Measurements from ENCODE around the gene GPRC5A.

DNA sequence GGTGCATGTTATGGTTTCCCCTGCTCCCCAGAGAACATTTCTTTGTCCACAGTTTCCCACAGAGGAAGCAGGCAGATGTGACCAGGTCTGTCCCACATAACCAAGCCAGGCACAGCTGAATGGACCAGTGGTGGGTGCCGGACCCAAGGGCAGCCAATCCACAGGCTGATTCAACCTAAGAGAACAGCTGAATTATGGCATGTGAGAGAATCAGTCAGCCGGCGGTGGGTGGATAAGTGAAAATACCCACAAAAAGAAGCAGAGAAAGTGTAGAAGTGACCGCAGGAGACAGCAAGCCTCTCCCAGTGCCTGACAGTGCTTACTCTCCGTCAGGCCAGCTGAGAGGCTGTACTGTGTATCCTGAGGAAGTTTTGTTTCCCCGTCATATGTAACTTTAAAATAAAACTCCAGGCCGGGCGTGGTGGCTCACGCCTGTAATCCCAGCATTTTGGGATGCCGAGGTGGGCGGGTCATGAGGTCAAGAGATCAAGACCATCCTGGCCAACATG lies 45.7 kb downstream of the GPRC5A start:
- TF ChIP-seq YY1 (tag by site-specific recombination; IDR thresholded peaks at IDR 0.05): no peak
- no peak for TF ChIP-seq ZNF473 (tag by site-specific recombination; IDR thresholded peaks at IDR 0.05)
- TF ChIP-seq REST (tag by site-specific recombination; IDR thresholded peaks at IDR 0.05): no peak
- TF ChIP-seq ZNF248 (tag by site-specific recombination; IDR thresholded peaks at IDR 0.05): no peak
- no peak for TF ChIP-seq ZNF324 (tag by site-specific recombination; IDR thresholded peaks at IDR 0.05)
- TF ChIP-seq ZNF24 (tag by site-specific recombination; IDR thresholded peaks at IDR 0.05): no peak
- TF ChIP-seq CTCF (tag by site-specific recombination; IDR thresholded peaks at IDR 0.05): no peak
- no peak for TF ChIP-seq ZNF544 (tag by site-specific recombination; IDR thresholded peaks at IDR 0.05)
- TF ChIP-seq SP2 (tag by site-specific recombination; IDR thresholded peaks at IDR 0.05): no peak
- TF ChIP-seq ZNF341 (tag by site-specific recombination; IDR thresholded peaks at IDR 0.05; ENCODE audit: low read depth): no peak
- TF ChIP-seq, protein P1, sequence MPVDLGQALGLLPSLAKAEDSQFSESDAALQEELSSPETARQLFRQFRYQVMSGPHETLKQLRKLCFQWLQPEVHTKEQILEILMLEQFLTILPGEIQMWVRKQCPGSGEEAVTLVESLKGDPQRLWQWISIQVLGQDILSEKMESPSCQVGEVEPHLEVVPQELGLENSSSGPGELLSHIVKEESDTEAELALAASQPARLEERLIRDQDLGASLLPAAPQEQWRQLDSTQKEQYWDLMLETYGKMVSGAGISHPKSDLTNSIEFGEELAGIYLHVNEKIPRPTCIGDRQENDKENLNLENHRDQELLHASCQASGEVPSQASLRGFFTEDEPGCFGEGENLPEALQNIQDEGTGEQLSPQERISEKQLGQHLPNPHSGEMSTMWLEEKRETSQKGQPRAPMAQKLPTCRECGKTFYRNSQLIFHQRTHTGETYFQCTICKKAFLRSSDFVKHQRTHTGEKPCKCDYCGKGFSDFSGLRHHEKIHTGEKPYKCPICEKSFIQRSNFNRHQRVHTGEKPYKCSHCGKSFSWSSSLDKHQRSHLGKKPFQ (tag by site-specific recombination; IDR thresholded peaks at IDR 0.05): no peak
- no peak for TF ChIP-seq HOXA7 (CRISPR knock-in tag; IDR thresholded peaks at IDR 0.05; ENCODE audit: borderline replicate concordance)
- no peak for TF ChIP-seq ZNF776 (tag by site-specific recombination; IDR thresholded peaks at IDR 0.05; ENCODE audit: borderline replicate concordance)

All from HEK293 (cell line).